SK-MEL-5 (cell line): ENCODE measurements around the gene PRXL2B. TPM values are rescaled to one million over a fixed set of nuclear protein-coding genes. Genes with fewer than 3 reads are reported as not detected.

Experiments
- DNase-seq: peaks from one replicate; pipeline ENCODE4 v3.0.0-alpha.2; 2016; ENCODE audit warnings: low read depth, low spot score
- in situ Hi-C: cut with HindIII; loops from 2 replicates; pipeline ENCODE4 v1.10.0; 2016; ENCODE audit warnings: low sequenced_read_pairs, high pct_unique_total_duplicates, low pct_unique_long_range_greater_than_20kb
- total RNA-seq: library from RNA; depleted of rRNA; stranded (reverse); fragments of >200 nt; shearing (Covaris generic); gene quantifications from 2 replicates; pipeline ENCODE4 v1.2.3, GENCODE V29; 2014; rRNA removed

Gene PRXL2B
- total RNA-seq, 1 experiment from 2014 or later, result 11.4 TPM

- in situ Hi-C loops, result no loop called here
- no peak for DNase-seq
Measured at GRCh38 chr1:2633936-2634491, 47.4 kb downstream of the PRXL2B start.

- in situ Hi-C loops, result no loop called here
- no peak for DNase-seq
Measured at GRCh38 chr1:2635361-2636010, 48.9 kb downstream of the PRXL2B start.

DNA sequence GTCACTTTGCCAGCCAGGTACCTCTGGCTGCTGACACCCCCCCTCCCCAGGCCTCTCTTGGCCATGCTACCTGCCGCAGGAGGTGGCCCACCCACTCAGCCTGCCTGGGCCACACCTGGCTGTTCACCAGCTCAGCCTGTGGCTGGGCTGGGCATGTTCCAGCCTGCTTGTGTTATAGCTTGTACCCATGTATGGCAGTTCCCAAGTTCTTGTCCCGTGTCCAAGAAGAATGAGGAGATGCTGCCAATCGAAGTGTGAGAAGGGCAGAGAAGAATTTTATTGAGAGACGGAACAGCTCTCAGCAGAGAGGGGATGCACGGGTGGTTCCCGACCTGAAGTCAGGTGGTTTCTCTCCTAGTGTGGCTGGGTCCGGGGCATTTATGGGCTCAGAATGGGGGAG is 50.2 kb downstream of the PRXL2B start:
- no peak for DNase-seq
- in situ Hi-C loops, result no loop called here

GRCh38 chr1:2637442-2638145 is 51.0 kb downstream of the PRXL2B start:
- DNase-seq, result no peak
- in situ Hi-C loops, result no loop called here

DNA sequence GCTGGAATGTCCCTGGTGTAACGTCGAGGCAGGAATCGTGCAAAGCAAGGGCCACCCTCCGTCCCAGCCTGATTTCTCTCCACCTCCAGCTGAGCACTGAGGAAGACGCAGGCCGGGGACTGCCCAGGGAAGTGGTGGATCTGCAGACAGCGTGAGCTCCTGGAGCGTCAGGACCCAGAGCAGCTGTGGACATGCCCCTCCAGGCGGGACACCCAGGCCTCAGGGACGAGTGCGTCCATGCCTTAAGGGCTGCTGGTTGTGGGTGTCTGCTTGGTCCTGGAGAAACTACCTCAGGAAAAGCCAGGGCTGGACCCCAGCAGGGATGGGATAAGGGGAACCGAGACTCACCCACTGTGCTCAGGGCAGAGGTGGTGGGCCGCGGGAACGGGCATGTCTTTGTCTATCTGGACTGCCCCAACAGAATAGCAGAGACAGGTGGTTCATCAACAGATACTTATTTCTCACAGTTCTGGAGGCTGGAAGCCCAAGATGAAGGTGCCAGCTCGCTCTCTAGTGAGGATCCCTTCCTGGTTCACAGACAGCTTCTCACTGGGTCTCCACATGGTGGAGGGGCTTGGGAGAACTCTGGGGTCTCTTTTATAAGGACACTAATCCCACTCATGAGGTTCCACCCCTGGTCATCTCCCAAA is 52.0 kb downstream of the PRXL2B start:
- in situ Hi-C loops, result no loop called here
- no peak for DNase-seq

DNA sequence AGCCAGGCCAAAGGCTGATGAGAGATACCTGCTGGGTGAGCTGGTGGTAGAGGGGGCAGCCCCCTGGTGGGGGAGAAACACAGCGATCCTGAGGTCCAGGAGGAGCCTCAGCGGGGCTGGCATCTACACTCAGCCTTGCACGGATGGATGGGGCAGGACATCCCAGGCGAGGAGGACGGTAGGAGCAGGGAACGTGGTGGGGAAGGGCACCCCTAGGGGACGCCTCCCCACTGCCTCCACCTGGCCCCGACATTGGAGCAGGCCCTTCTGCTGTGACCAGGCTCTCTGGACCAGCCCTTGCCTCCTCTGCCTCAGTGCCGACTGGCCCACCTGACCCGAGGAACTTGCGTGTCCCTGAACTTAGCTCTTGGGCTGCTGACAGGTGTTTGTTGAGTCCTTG is 52.6 kb downstream of the PRXL2B start:
- no peak for DNase-seq
- in situ Hi-C loops, result no loop called here

DNA sequence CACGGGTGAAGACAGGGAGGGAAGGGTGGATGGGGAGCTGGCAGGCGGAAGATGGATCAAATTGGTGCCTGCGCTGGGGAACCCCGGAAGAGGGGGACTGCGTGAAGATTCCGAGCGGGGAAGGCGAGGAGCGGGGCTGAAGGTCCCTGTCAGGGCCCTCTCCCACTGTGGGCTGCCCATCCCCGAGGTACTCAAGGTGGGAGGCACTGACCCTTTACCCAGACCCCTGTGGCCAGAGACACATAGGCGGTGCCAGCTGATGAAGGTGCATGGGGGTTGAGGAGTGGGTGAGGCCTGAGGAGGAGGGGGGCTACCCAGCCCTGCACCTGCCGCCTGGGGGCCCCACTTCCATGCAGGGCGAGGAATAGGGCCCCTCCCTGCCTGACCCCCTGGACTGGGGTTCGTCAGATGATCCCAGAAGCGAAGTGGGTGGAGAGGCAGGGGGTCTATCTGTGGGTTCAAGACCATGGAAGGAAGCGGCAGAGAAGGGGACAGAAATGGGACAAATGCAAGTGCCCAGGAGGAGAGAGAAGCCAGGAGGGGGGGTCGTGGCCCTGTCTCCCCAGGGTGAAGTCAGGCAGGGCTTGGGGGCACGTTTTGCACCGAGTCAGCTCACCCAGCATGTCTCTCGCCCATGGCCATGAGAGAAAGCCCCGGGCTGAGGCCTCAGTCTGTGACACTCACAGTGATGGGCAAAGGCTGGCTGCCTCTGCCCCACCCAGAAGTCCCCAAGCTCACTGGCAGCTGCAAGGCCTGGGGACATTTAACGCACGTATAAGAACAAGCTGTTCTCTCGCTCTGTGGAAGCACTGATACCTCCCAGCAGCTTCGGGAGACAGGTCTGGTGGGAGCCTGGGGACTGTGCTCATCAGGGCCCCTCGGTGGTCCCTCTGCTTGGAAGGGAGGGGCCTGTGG is 53.3 kb downstream of the PRXL2B start:
- in situ Hi-C loops, result no loop called here
- no peak for DNase-seq

- in situ Hi-C loops, result no loop called here
Measured at GRCh38 chr1:2640626-2641025, 54.0 kb downstream of the PRXL2B start.

More at GRCh38 chr1:2640626-2641025, 54.0 kb downstream of the PRXL2B start:
- DNase-seq, result no peak

Other genes with a start within 250 kb of the PRXL2B start
- gene MORN1, start 195.2 kb upstream of the PRXL2B start, total RNA-seq, result 11.3 and 17.8 TPM in 2 replicates
- 178 and 181 TPM in 2 replicates for gene RER1, start 194.9 kb upstream of the PRXL2B start, total RNA-seq
- 41.9 and 53.7 TPM in 2 replicates for gene PEX10, start 174.2 kb upstream of the PRXL2B start, total RNA-seq
- 0.03 TPM in 1 of 2 replicates, not detected in the other for gene PLCH2, start 110.5 kb upstream of the PRXL2B start, total RNA-seq
- gene PANK4, start 60.2 kb upstream of the PRXL2B start, total RNA-seq, result 10.6 and 16.2 TPM in 2 replicates
- not detected in 2 replicates for gene HES5, start 56.5 kb upstream of the PRXL2B start, total RNA-seq
- gene TNFRSF14, start 30.4 kb upstream of the PRXL2B start, total RNA-seq, result 291 and 303 TPM in 2 replicates
- gene MMEL1, start 46.2 kb downstream of the PRXL2B start, total RNA-seq, result not detected in 2 replicates
- 0.03 TPM in 2 replicates for gene TTC34, start 214.9 kb downstream of the PRXL2B start, total RNA-seq